ENCODE measurements around the gene EN1.

The EN1 gene

GRCh38 chr2:118846953-118847761 lies at the start of gene EN1:
Gene EN1, minus strand, starts transcription at chr2:118847648. Its CDS starts 481 bp downstream, at chr2:118847167.
- Mint-ChIP-seq H3K36me3 (peaks cover 4 to 7% of the 10 kb centered on the region in 2 donors), H3K4me1 (peaks cover 16 to 42% of the 10 kb centered on the region in 2 donors), H3K9me3 (peaks cover 0 to 3% of the 10 kb centered on the region in 2 donors), H3K27ac (peak within 1 kb of the TSS; percentile 95), H3K27me3 (peaks cover 80 to 92% of the 10 kb centered on the region in 2 donors), H3K4me3 (peak within 1 kb of the TSS; percentile 16 to 41)
- no peak for ATAC-seq (replicated peaks)
- DNase-seq = no peak

- DNase-seq (no peak), ATAC-seq (replicated peaks) (no peak)
- peaks cover 0 to 4% of the 10 kb centered on the region in 2 donors for H3K36me3 Mint-ChIP-seq
- H3K27ac Mint-ChIP-seq = no peak overlapping the region
- no peak overlapping the region for H3K4me3 Mint-ChIP-seq
- H3K27me3 Mint-ChIP-seq = peaks cover 8 to 24% of the 10 kb centered on the region in 2 donors
- peaks cover 9 to 10% of the 10 kb centered on the region in 2 donors for H3K9me3 Mint-ChIP-seq
- H3K4me1 Mint-ChIP-seq = no peaks in the 10 kb centered on the region
Measured at GRCh38 chr2:118893100-118893499, 45.7 kb upstream of the EN1 start.

GRCh38 chr2:118889995-118890394 lies 42.5 kb upstream of the EN1 start:
- ATAC-seq (replicated peaks) (no peak), DNase-seq (no peak)
- Mint-ChIP-seq H3K27me3 (peaks cover 13 to 24% of the 10 kb centered on the region in 2 donors), H3K9me3 (peaks cover 9 to 10% of the 10 kb centered on the region in 2 donors), H3K27ac (no peak overlapping the region), H3K36me3 (peaks cover 0 to 4% of the 10 kb centered on the region in 2 donors), H3K4me3 (no peak overlapping the region), H3K4me1 (no peaks in the 10 kb centered on the region)

- ATAC-seq (replicated peaks) (no peak), DNase-seq (no peak)
- Mint-ChIP-seq H3K4me1 (peaks cover 9 to 18% of the 10 kb centered on the region in 2 donors), H3K4me3 (no peak overlapping the region), H3K36me3 (no peaks in the 10 kb centered on the region), H3K9me3 (peaks cover 0 to 1% of the 10 kb centered on the region in 2 donors), H3K27ac (no peak overlapping the region), H3K27me3 (peaks cover 36 to 44% of the 10 kb centered on the region in 2 donors)
Measured at GRCh38 chr2:118883792-118884191, 36.3 kb upstream of the EN1 start.

GRCh38 chr2:118882693-118883336 lies 35.4 kb upstream of the EN1 start:
- Mint-ChIP-seq H3K27ac (no peak overlapping the region), H3K27me3 (peaks cover 37 to 53% of the 10 kb centered on the region in 2 donors), H3K9me3 (peaks cover 0 to 1% of the 10 kb centered on the region in 2 donors), H3K4me3 (peak overlapping the region; percentile 74 to 83), H3K4me1 (peaks cover 9 to 18% of the 10 kb centered on the region in 2 donors), H3K36me3 (no peaks in the 10 kb centered on the region)
- DNase-seq = peak; percentile 52
- peak; percentile 74 to 76 for ATAC-seq (replicated peaks)

GRCh38 chr2:118881490-118882129 lies 34.2 kb upstream of the EN1 start:
- Mint-ChIP-seq H3K36me3 (no peaks in the 10 kb centered on the region), H3K4me3 (no peak overlapping the region), H3K27ac (no peak overlapping the region), H3K9me3 (peaks cover 0 to 1% of the 10 kb centered on the region in 2 donors), H3K27me3 (peaks cover 38 to 62% of the 10 kb centered on the region in 2 donors), H3K4me1 (peaks cover 9 to 18% of the 10 kb centered on the region in 2 donors)
- ATAC-seq (replicated peaks) (peak; percentile 88 to 93), DNase-seq (peak; percentile 31)

- DNase-seq (no peak), ATAC-seq (replicated peaks) (no peak)
- no peak overlapping the region for H3K27ac Mint-ChIP-seq
- no peaks in the 10 kb centered on the region for H3K36me3 Mint-ChIP-seq
- H3K4me1 Mint-ChIP-seq = peaks cover 9 to 18% of the 10 kb centered on the region in 2 donors
- H3K27me3 Mint-ChIP-seq = peaks cover 49 to 73% of the 10 kb centered on the region in 2 donors
- no peak overlapping the region for H3K4me3 Mint-ChIP-seq
- H3K9me3 Mint-ChIP-seq = peaks cover 0 to 1% of the 10 kb centered on the region in 2 donors
Measured at GRCh38 chr2:118880501-118880900, 33.1 kb upstream of the EN1 start.

GRCh38 chr2:118878531-118879149 lies 31.2 kb upstream of the EN1 start:
- H3K4me3 Mint-ChIP-seq = no peak overlapping the region
- H3K36me3 Mint-ChIP-seq = no peaks in the 10 kb centered on the region
- H3K27ac Mint-ChIP-seq = no peak overlapping the region
- no peak for DNase-seq
- H3K9me3 Mint-ChIP-seq = no peaks in the 10 kb centered on the region
- peaks cover 9 to 18% of the 10 kb centered on the region in 2 donors for H3K4me1 Mint-ChIP-seq
- H3K27me3 Mint-ChIP-seq = peaks cover 49 to 74% of the 10 kb centered on the region in 2 donors
- ATAC-seq (replicated peaks) = no peak

GRCh38 chr2:118875318-118875717 lies 27.9 kb upstream of the EN1 start:
- DNase-seq (no peak), ATAC-seq (replicated peaks) (no peak)
- H3K36me3 Mint-ChIP-seq = no peaks in the 10 kb centered on the region
- H3K27ac Mint-ChIP-seq = no peak overlapping the region
- H3K4me1 Mint-ChIP-seq = no peaks in the 10 kb centered on the region
- no peaks in the 10 kb centered on the region for H3K9me3 Mint-ChIP-seq
- H3K4me3 Mint-ChIP-seq = no peak overlapping the region
- H3K27me3 Mint-ChIP-seq = peaks cover 50 to 63% of the 10 kb centered on the region in 2 donors

GRCh38 chr2:118874324-118874723 lies 26.9 kb upstream of the EN1 start:
- Mint-ChIP-seq H3K27ac (no peak overlapping the region), H3K4me1 (no peaks in the 10 kb centered on the region), H3K4me3 (no peak overlapping the region), H3K9me3 (no peaks in the 10 kb centered on the region), H3K27me3 (peaks cover 47 to 59% of the 10 kb centered on the region in 2 donors), H3K36me3 (no peaks in the 10 kb centered on the region)
- DNase-seq = no peak
- ATAC-seq (replicated peaks) = no peak

GRCh38 chr2:118865106-118865505 lies 17.7 kb upstream of the EN1 start:
- ATAC-seq (replicated peaks) = peak; percentile 95 to 98
- peaks cover 0 to 5% of the 10 kb centered on the region in 2 donors for H3K4me1 Mint-ChIP-seq
- no peaks in the 10 kb centered on the region for H3K9me3 Mint-ChIP-seq
- no peaks in the 10 kb centered on the region for H3K36me3 Mint-ChIP-seq
- DNase-seq = no peak
- no peak overlapping the region for H3K27ac Mint-ChIP-seq
- H3K4me3 Mint-ChIP-seq = no peak overlapping the region
- peaks cover 39 to 58% of the 10 kb centered on the region in 2 donors for H3K27me3 Mint-ChIP-seq

GRCh38 chr2:118864207-118864606 lies 16.8 kb upstream of the EN1 start:
- Mint-ChIP-seq H3K27ac (no peak overlapping the region), H3K4me3 (no peak overlapping the region), H3K4me1 (peaks cover 0 to 5% of the 10 kb centered on the region in 2 donors), H3K9me3 (no peaks in the 10 kb centered on the region), H3K27me3 (peaks cover 48 to 67% of the 10 kb centered on the region in 2 donors), H3K36me3 (no peaks in the 10 kb centered on the region)
- no peak for ATAC-seq (replicated peaks)
- DNase-seq = no peak

- DNase-seq = no peak
- Mint-ChIP-seq H3K27ac (no peak overlapping the region), H3K4me1 (peaks cover 4 to 15% of the 10 kb centered on the region in 2 donors), H3K36me3 (no peaks in the 10 kb centered on the region), H3K9me3 (no peaks in the 10 kb centered on the region), H3K4me3 (no peak overlapping the region), H3K27me3 (peaks cover 65 to 89% of the 10 kb centered on the region in 2 donors)
- ATAC-seq (replicated peaks) = no peak
Measured at GRCh38 chr2:118861731-118862130, 14.3 kb upstream of the EN1 start.

- DNase-seq = no peak
- Mint-ChIP-seq H3K9me3 (no peaks in the 10 kb centered on the region), H3K27ac (no peak overlapping the region), H3K27me3 (peaks cover 70 to 92% of the 10 kb centered on the region in 2 donors), H3K36me3 (peaks cover 0 to 4% of the 10 kb centered on the region in 2 donors), H3K4me1 (peaks cover 9 to 20% of the 10 kb centered on the region in 2 donors), H3K4me3 (no peak overlapping the region)
- no peak for ATAC-seq (replicated peaks)
Measured at GRCh38 chr2:118861242-118861641, 13.8 kb upstream of the EN1 start.
